ENCODE results near the gene DUSP5.

GRCh38 chr10:110525349-110526260 is 27.9 kb downstream of the DUSP5 start:
- TF ChIP-seq CTCF (conservative IDR thresholded peaks at IDR 0.05 in 1 of 2, IDR thresholded peaks at IDR 0.05 in 1 of 2; ENCODE audit: extremely low read depth in 1 of 2, insufficient read depth in 1 of 2, low read depth in 1 of 2, low read length in 2 of 2) (no peak), EZH2 (IDR thresholded peaks at IDR 0.05; ENCODE audit: borderline replicate concordance, low read length) (no peak)

Data from mammary epithelial cell (primary cell).